ENCODE measurements around the gene OR10C1.

The OR10C1 gene, protein sequence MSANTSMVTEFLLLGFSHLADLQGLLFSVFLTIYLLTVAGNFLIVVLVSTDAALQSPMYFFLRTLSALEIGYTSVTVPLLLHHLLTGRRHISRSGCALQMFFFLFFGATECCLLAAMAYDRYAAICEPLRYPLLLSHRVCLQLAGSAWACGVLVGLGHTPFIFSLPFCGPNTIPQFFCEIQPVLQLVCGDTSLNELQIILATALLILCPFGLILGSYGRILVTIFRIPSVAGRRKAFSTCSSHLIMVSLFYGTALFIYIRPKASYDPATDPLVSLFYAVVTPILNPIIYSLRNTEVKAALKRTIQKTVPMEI

GRCh38 chr6:29439006-29439405 lies at the start of gene OR10C1:
OR10C1 (plus strand) TSS chr6:29439306; CDS start chr6:29440016, 710 bp downstream.
- TF ChIP-seq, protein P1, sequence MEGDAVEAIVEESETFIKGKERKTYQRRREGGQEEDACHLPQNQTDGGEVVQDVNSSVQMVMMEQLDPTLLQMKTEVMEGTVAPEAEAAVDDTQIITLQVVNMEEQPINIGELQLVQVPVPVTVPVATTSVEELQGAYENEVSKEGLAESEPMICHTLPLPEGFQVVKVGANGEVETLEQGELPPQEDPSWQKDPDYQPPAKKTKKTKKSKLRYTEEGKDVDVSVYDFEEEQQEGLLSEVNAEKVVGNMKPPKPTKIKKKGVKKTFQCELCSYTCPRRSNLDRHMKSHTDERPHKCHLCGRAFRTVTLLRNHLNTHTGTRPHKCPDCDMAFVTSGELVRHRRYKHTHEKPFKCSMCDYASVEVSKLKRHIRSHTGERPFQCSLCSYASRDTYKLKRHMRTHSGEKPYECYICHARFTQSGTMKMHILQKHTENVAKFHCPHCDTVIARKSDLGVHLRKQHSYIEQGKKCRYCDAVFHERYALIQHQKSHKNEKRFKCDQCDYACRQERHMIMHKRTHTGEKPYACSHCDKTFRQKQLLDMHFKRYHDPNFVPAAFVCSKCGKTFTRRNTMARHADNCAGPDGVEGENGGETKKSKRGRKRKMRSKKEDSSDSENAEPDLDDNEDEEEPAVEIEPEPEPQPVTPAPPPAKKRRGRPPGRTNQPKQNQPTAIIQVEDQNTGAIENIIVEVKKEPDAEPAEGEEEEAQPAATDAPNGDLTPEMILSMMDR (IDR thresholded peaks at IDR 0.05), result no peak
- no peak within 1 kb of the TSS for H3K4me3 ChIP-seq
- no peak for DNase-seq (ENCODE audit: low spot score)

GRCh38 chr6:29395331-29395730 lies 43.8 kb upstream of the OR10C1 start, which contains the start of gene OR12D2:
OR12D2 (plus strand) TSS chr6:29395631; CDS start chr6:29396700, 1,069 bp downstream.
- no peak within 1 kb of the TSS for H3K27ac ChIP-seq
- H3K4me3 ChIP-seq, result no peak within 1 kb of the TSS
- TF ChIP-seq, protein P1 (IDR thresholded peaks at IDR 0.05), result no peak
- no peak for DNase-seq (ENCODE audit: low spot score)

More at GRCh38 chr6:29439006-29439405, at the start of gene OR10C1:
- H3K27ac ChIP-seq, result no peak within 1 kb of the TSS

GRCh38 chr6:29399525-29399924 lies 39.6 kb upstream of the OR10C1 start:
- no peak for DNase-seq (ENCODE audit: low spot score)
- TF ChIP-seq, protein P1 (IDR thresholded peaks at IDR 0.05), result no peak
- no peak overlapping the region for H3K27ac ChIP-seq
- H3K4me3 ChIP-seq, result no peak overlapping the region

GRCh38 chr6:29403801-29404200 lies 35.3 kb upstream of the OR10C1 start:
- TF ChIP-seq, protein P1 (IDR thresholded peaks at IDR 0.05), result no peak
- DNase-seq (ENCODE audit: low spot score), result no peak
- Histone ChIP-seq H3K4me3 (no peak overlapping the region), H3K27ac (no peak overlapping the region)

DNA sequence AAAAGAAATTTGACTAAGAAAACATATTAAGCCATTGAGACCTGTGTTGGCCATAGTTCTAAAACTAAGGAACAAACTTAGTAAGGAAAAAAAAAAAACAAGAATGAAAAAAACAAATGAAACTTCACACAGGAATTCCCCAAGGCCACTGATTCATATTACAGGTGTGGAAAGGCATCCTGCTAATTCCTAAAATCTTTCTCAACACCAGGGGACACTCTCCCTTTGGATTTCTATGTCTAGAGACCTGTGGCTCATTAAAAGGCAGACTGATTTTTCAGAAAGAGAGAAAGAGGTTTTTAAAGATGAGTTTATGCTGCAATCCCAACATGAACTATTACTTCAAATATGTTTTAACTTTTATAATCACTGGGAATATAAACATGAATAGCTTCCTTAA lies 24.5 kb upstream of the OR10C1 start, which contains the start of gene OR12D1:
OR12D1 (plus strand) TSS at position 341 of the 400 bp plus-strand sequence.
- Histone ChIP-seq H3K4me3 (no peak within 1 kb of the TSS), H3K27ac (no peak within 1 kb of the TSS)
- no peak for DNase-seq (ENCODE audit: low spot score)
- TF ChIP-seq, protein P1 (IDR thresholded peaks at IDR 0.05), result no peak

DNA sequence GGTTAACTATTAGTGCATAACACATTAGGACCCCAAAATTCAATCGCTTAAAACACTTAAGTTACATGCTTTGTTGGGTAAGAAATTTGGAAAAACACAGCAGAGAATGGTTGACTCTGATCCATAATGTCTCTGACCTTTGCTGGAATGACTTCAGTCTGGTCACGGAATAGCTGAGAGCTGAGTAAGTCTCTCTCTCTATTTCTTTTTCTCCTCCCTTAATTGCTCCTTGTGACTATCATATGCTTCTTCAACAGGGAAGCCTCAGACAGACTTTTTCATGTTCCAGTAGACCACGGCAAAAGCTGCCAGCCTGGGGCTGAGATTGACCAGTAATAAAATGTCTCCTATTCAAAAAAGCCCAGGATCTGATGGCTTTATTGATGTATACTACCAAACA lies 19.6 kb upstream of the OR10C1 start:
- TF ChIP-seq, protein P1 (IDR thresholded peaks at IDR 0.05), result no peak
- Histone ChIP-seq H3K27ac (no peak overlapping the region), H3K4me3 (no peak overlapping the region)
- DNase-seq (ENCODE audit: low spot score), result no peak

DNA sequence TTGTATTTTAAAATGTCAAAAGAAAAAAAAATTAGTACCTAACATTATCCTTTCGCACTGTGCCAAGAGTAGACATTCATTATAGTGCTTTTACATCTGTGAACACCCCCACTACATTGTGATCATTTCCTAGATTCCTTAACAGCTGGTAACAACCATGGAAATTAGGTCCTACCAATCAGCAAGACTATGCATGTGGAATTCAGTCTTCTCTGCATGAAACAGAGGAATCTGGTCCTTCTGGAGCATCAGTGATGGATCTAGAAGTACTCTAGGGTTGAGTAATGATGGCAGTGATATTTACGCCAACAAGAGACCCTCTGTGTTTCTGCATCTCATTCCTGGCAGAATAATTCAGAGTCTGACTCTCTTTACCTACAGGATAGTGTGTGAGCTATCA lies 14.9 kb upstream of the OR10C1 start:
- no peak overlapping the region for H3K27ac ChIP-seq
- DNase-seq (ENCODE audit: low spot score), result no peak
- H3K4me3 ChIP-seq, result no peak overlapping the region
- TF ChIP-seq, protein P1 (IDR thresholded peaks at IDR 0.05), result no peak
